ENCODE measurements around the gene REPS2.
A peak's percentile ranks its signal among the peaks of the same experiment; 100 is the strongest.

REPS2 gene

DNA sequence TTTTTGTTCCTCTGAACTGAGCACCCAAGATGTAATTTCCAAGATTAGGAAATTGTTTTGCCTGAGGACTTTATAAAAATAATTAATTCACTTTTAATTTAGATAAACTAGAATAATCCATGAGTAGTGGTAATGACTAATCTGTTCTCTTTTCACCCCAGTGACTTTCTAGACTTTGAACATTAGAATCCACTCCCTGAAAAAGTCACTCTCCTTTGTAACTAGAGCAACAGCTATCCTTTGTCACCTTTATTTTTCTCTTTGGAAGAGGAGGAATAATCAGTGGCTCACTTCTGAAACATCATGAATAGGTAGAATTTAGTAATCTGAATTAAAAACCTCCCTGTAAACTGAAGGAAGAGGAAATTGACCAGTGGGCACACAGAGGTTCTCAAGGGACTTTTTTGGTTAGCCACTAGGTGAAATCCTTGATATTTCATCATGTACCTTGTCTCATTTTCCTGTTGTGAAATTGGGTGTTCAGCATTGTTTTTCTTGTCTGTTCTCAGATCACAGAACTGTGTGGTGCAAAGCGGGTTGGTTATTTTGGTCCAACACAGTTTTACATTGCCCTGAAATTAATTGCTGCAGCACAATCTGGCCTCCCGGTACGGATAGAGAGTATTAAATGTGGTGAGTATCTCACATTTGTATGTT, 59.4 kb downstream of the REPS2 start:
- no peak overlapping the region for H3K4me3 ChIP-seq (ENCODE audit: low read length)
- H3K36me3 ChIP-seq (ENCODE audit: control insufficient read depth, insufficient read depth, low read length, severe bottlenecking), result no peaks in the 10 kb centered on the region
- H3K9ac ChIP-seq (ENCODE audit: low read length), result no peak overlapping the region
- H3K9me3 ChIP-seq (ENCODE audit: control insufficient read depth, low read length), result no peaks in the 10 kb centered on the region
- peaks cover 23% of the 10 kb centered on the region for H3K27me3 ChIP-seq (replicated peaks; ENCODE audit: control insufficient read depth, insufficient read depth, low read length)
- H3K4me1 ChIP-seq (ENCODE audit: control insufficient read depth, insufficient read depth, low read length), result peaks cover 5% of the 10 kb centered on the region
- DNase-seq (ENCODE audit: low read depth), result peak; percentile 9

DNA sequence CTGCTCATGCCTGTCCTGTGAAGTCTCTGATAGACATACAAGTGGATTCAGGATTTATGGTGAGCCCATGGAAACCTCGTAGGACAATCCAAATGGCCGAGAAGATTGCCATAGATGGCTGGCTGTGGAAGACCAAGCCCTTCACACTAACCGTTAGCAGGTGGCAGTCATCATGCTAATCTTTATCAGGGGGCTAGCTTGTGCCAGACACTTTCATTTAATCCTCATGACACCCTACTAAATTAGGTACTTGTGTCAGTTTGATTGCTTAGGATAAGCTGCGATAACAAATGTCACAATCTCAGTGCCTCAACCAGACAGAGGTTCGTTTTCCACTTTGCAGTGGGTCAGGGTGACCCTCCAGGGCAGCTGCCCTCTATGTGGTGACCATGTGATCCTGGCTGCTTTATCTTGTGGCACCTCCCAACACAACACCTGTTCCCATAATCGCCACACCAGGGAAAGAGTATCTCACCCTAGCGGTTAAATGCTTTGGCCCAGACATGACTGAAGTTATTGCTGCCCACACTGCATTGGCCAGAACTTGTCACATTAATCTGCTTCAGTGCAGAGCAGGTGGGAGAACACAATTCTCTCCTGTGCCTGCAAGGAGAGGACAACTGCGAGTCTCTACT, 60.8 kb downstream of the REPS2 start:
- H3K4me1 ChIP-seq (ENCODE audit: control insufficient read depth, insufficient read depth, low read length), result peaks cover 7% of the 10 kb centered on the region
- no peak overlapping the region for H3K9ac ChIP-seq (ENCODE audit: low read length)
- DNase-seq (ENCODE audit: low read depth), result peak; percentile 29
- H3K27me3 ChIP-seq (replicated peaks; ENCODE audit: control insufficient read depth, insufficient read depth, low read length), result peaks cover 22% of the 10 kb centered on the region
- H3K9me3 ChIP-seq (ENCODE audit: control insufficient read depth, low read length), result no peaks in the 10 kb centered on the region
- no peaks in the 10 kb centered on the region for H3K36me3 ChIP-seq (ENCODE audit: control insufficient read depth, insufficient read depth, low read length, severe bottlenecking)
- no peak overlapping the region for H3K4me3 ChIP-seq (ENCODE audit: low read length)

DNA sequence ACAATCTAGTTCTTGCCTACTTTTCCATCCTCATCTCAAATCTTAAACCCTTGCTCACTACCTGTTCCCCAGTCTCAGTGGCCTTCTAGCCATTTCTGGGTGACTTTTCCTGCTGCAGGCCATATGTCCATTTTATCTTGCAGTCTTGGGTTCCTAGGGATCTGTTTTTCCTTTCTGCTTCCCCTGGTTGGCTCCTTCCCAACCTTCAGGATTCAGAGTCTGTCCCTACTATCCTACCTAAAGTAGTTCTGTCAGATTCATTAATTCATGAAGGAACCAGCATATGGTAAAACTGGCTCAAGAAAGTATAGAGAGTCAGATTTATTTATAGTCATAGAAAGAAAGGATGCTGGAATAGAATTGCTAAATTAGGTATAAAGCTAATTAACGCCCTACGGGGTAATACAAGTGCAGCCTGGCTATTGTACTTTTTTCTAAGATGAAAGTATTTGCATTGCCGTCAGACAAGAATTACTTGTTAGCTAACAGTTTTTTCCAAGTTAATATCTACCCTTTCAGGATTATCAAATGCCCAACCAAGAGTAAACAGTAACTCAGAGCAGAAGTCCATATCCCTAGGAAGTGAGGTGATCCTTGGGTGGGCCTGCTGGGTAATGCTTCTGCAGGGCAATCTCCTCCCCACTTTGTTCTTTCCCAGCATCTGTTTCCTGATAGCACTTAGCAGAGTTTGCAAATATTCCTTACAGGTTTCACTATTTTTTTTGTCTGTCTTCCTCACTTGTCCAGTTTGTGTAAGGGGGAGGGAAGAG, 63.6 kb downstream of the REPS2 start:
- peaks cover 16% of the 10 kb centered on the region for H3K27me3 ChIP-seq (replicated peaks; ENCODE audit: control insufficient read depth, insufficient read depth, low read length)
- no peak for DNase-seq (ENCODE audit: low read depth)
- no peaks in the 10 kb centered on the region for H3K36me3 ChIP-seq (ENCODE audit: control insufficient read depth, insufficient read depth, low read length, severe bottlenecking)
- no peak overlapping the region for H3K4me3 ChIP-seq (ENCODE audit: low read length)
- H3K9ac ChIP-seq (ENCODE audit: low read length), result no peak overlapping the region
- H3K9me3 ChIP-seq (ENCODE audit: control insufficient read depth, low read length), result no peaks in the 10 kb centered on the region
- H3K4me1 ChIP-seq (ENCODE audit: control insufficient read depth, insufficient read depth, low read length), result peaks cover 22% of the 10 kb centered on the region

- DNase-seq (ENCODE audit: low read depth), result no peak
- peaks cover 14% of the 10 kb centered on the region for H3K27me3 ChIP-seq (replicated peaks; ENCODE audit: control insufficient read depth, insufficient read depth, low read length)
Observed at GRCh38 chrX:17012465-17012864, 66.0 kb downstream of the REPS2 start.

GRCh38 chrX:17014216-17014615, 67.8 kb downstream of the REPS2 start:
- Histone ChIP-seq H3K4me1 (ENCODE audit: control insufficient read depth, insufficient read depth, low read length) (peaks cover 18% of the 10 kb centered on the region), H3K27me3 (replicated peaks; ENCODE audit: control insufficient read depth, insufficient read depth, low read length) (peaks cover 13% of the 10 kb centered on the region), H3K9ac (ENCODE audit: low read length) (no peak overlapping the region), H3K36me3 (ENCODE audit: control insufficient read depth, insufficient read depth, low read length, severe bottlenecking) (no peaks in the 10 kb centered on the region), H3K9me3 (ENCODE audit: control insufficient read depth, low read length) (no peaks in the 10 kb centered on the region), H3K4me3 (ENCODE audit: low read length) (no peak overlapping the region)
- DNase-seq (ENCODE audit: low read depth), result no peak

More at GRCh38 chrX:17012465-17012864, 66.0 kb downstream of the REPS2 start:
- H3K9ac ChIP-seq (ENCODE audit: low read length), result peak overlapping the region; percentile 18
- no peak overlapping the region for H3K4me3 ChIP-seq (ENCODE audit: low read length)
- H3K4me1 ChIP-seq (ENCODE audit: control insufficient read depth, insufficient read depth, low read length), result peaks cover 18% of the 10 kb centered on the region
- H3K9me3 ChIP-seq (ENCODE audit: control insufficient read depth, low read length), result no peaks in the 10 kb centered on the region
- no peaks in the 10 kb centered on the region for H3K36me3 ChIP-seq (ENCODE audit: control insufficient read depth, insufficient read depth, low read length, severe bottlenecking)

GRCh38 chrX:17017134-17017533, 70.7 kb downstream of the REPS2 start:
- H3K4me1 ChIP-seq (ENCODE audit: control insufficient read depth, insufficient read depth, low read length), result peaks cover 37% of the 10 kb centered on the region
- H3K36me3 ChIP-seq (ENCODE audit: control insufficient read depth, insufficient read depth, low read length, severe bottlenecking), result no peaks in the 10 kb centered on the region
- no peak for DNase-seq (ENCODE audit: low read depth)
- H3K4me3 ChIP-seq (ENCODE audit: low read length), result no peak overlapping the region
- H3K9ac ChIP-seq (ENCODE audit: low read length), result no peak overlapping the region
- no peaks in the 10 kb centered on the region for H3K9me3 ChIP-seq (ENCODE audit: control insufficient read depth, low read length)
- H3K27me3 ChIP-seq (replicated peaks; ENCODE audit: control insufficient read depth, insufficient read depth, low read length), result peaks cover 7% of the 10 kb centered on the region

- DNase-seq (ENCODE audit: low read depth), result no peak
- Histone ChIP-seq H3K36me3 (ENCODE audit: control insufficient read depth, insufficient read depth, low read length, severe bottlenecking) (no peaks in the 10 kb centered on the region), H3K9ac (ENCODE audit: low read length) (no peak overlapping the region), H3K4me1 (ENCODE audit: control insufficient read depth, insufficient read depth, low read length) (peaks cover 28% of the 10 kb centered on the region), H3K4me3 (ENCODE audit: low read length) (no peak overlapping the region), H3K27me3 (replicated peaks; ENCODE audit: control insufficient read depth, insufficient read depth, low read length) (no peaks in the 10 kb centered on the region), H3K9me3 (ENCODE audit: control insufficient read depth, low read length) (no peaks in the 10 kb centered on the region)
Observed at GRCh38 chrX:17020356-17020755, 73.9 kb downstream of the REPS2 start.

DNA sequence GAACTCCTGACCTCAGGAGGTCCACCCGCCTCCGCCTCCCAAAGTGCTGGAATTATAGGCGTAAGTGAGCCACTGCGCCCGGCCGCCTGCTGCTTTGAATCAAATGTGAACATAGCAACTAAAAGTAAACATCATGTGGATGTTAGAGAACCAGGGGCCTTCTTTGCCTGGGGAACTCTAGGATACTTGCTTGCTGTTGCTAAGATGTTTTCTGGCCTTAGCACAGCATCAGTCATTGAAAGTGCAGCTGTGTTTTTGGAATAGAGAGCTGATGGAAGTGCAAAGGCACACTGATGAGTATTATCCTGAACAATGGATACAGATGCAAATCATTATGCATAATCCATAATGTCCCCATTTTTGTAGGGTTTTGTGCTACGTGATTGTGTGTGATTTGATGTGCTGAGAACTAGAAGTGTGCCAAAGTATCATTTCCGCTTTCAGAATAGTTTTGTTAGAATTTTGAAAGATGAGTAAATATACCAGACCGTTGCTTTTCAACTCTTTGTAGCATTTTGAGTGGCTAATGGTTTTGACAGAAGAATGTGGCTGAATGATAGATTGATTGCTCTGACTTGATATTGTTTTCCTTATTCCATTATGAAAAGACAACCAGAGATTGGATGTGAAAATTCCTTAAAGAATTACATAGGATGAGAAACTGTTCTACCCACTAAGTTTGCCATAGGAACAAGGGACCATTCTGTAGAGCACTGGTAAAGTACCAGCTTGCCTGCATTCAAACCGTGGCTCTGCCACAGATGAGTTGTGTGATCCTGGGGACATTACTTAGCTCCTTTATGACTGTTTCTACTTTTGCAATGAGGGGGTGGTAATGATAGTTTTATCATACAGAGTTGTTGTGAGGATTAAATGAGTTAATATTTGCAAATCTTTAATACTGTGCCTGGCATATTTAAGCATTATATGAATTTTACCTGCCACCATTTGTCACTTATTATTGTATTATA, 74.7 kb downstream of the REPS2 start:
- Histone ChIP-seq H3K4me3 (ENCODE audit: low read length) (no peak overlapping the region), H3K4me1 (ENCODE audit: control insufficient read depth, insufficient read depth, low read length) (peaks cover 28% of the 10 kb centered on the region), H3K36me3 (ENCODE audit: control insufficient read depth, insufficient read depth, low read length, severe bottlenecking) (no peaks in the 10 kb centered on the region), H3K9me3 (ENCODE audit: control insufficient read depth, low read length) (no peaks in the 10 kb centered on the region), H3K27me3 (replicated peaks; ENCODE audit: control insufficient read depth, insufficient read depth, low read length) (no peaks in the 10 kb centered on the region), H3K9ac (ENCODE audit: low read length) (no peak overlapping the region)
- DNase-seq (ENCODE audit: low read depth), result no peak

GRCh38 chrX:17021851-17022604, 75.6 kb downstream of the REPS2 start:
- Histone ChIP-seq H3K9me3 (ENCODE audit: control insufficient read depth, low read length) (no peaks in the 10 kb centered on the region), H3K36me3 (ENCODE audit: control insufficient read depth, insufficient read depth, low read length, severe bottlenecking) (no peaks in the 10 kb centered on the region), H3K4me3 (ENCODE audit: low read length) (no peak overlapping the region), H3K27me3 (replicated peaks; ENCODE audit: control insufficient read depth, insufficient read depth, low read length) (peaks cover 2% of the 10 kb centered on the region), H3K4me1 (ENCODE audit: control insufficient read depth, insufficient read depth, low read length) (peaks cover 28% of the 10 kb centered on the region), H3K9ac (ENCODE audit: low read length) (no peak overlapping the region)
- peak; percentile 59 for DNase-seq (ENCODE audit: low read depth)

DNA sequence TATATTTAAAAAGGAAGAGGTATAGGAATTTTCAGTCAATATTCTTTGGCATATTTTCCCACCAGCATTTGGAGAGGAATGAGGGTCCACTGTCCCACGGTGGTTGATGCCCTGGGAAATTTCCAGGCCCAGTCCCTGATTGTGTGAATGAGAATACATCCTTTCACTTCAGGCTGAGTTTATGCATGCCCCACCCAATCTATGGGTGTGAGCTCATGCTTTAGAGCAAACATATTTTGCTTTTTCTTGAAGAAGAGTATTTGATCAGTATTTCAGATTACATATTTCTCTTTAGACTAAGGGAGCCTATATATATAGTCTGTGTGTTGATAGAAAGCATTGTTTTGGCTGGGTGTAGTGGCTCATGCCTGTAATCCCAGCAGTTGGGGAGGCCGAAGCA, 77.2 kb downstream of the REPS2 start:
- no peak overlapping the region for H3K9ac ChIP-seq (ENCODE audit: low read length)
- H3K4me3 ChIP-seq (ENCODE audit: low read length), result no peak overlapping the region
- peaks cover 28% of the 10 kb centered on the region for H3K4me1 ChIP-seq (ENCODE audit: control insufficient read depth, insufficient read depth, low read length)
- peaks cover 12% of the 10 kb centered on the region for H3K27me3 ChIP-seq (replicated peaks; ENCODE audit: control insufficient read depth, insufficient read depth, low read length)
- H3K36me3 ChIP-seq (ENCODE audit: control insufficient read depth, insufficient read depth, low read length, severe bottlenecking), result no peaks in the 10 kb centered on the region
- no peak for DNase-seq (ENCODE audit: low read depth)
- peaks cover 4% of the 10 kb centered on the region for H3K9me3 ChIP-seq (ENCODE audit: control insufficient read depth, low read length)

Data from adipocyte (in vitro differentiated cells).